ENCODE results near the gene CRADD.

Gene CRADD

GRCh38 chr12:93812626-93813025 is 135.5 kb downstream of the CRADD start:
- Histone ChIP-seq H3K4me3 (ENCODE audit: low read depth, low read length) (no peak overlapping the region), H3K36me3 (ENCODE audit: control insufficient read depth, insufficient read depth, low read length) (no peaks in the 10 kb centered on the region), H3K79me2 (peaks cover 24% of the 10 kb centered on the region), H3K4me2 (ENCODE audit: low read length) (no peak overlapping the region), H3K9me3 (ENCODE audit: control insufficient read depth, low read length) (no peaks in the 10 kb centered on the region), H2AFZ (no peak overlapping the region), H3K4me1 (peaks cover 26% of the 10 kb centered on the region), H3K27me3 (ENCODE audit: control insufficient read depth, insufficient read depth, low read length) (no peaks in the 10 kb centered on the region), H3K27ac (no peak overlapping the region), H3K9ac (no peak overlapping the region)
- TF ChIP-seq CTCF (IDR thresholded peaks at IDR 0.05): no peak

- Histone ChIP-seq H3K79me2 (peaks cover 29% of the 10 kb centered on the region), H3K4me3 (ENCODE audit: low read depth, low read length) (no peak overlapping the region), H2AFZ (peak overlapping the region; percentile 75), H3K9me3 (ENCODE audit: control insufficient read depth, low read length) (no peaks in the 10 kb centered on the region), H3K9ac (no peak overlapping the region), H3K27ac (peak overlapping the region; percentile 83), H3K4me1 (peaks cover 25% of the 10 kb centered on the region), H3K36me3 (ENCODE audit: control insufficient read depth, insufficient read depth, low read length) (no peaks in the 10 kb centered on the region), H3K4me2 (ENCODE audit: low read length) (peak overlapping the region; percentile 8), H3K27me3 (ENCODE audit: control insufficient read depth, insufficient read depth, low read length) (no peaks in the 10 kb centered on the region)
- TF ChIP-seq CTCF (IDR thresholded peaks at IDR 0.05): no peak
These were observed 136.0 kb downstream of the CRADD start for GRCh38 chr12:93813186-93813585.

- peak overlapping the region; percentile 83 for H3K27ac ChIP-seq
- no peak overlapping the region for H3K4me3 ChIP-seq (ENCODE audit: low read depth, low read length)
- peak overlapping the region; percentile 4 for H3K4me2 ChIP-seq (ENCODE audit: low read length)
- H3K79me2 ChIP-seq: peaks cover 38% of the 10 kb centered on the region
- H3K27me3 ChIP-seq (ENCODE audit: control insufficient read depth, insufficient read depth, low read length): no peaks in the 10 kb centered on the region
- peak; percentile 9 for TF ChIP-seq CTCF (IDR thresholded peaks at IDR 0.05)
- H3K36me3 ChIP-seq (ENCODE audit: control insufficient read depth, insufficient read depth, low read length): no peaks in the 10 kb centered on the region
- H2AFZ ChIP-seq: peak overlapping the region; percentile 75
- peaks cover 30% of the 10 kb centered on the region for H3K4me1 ChIP-seq
- peak overlapping the region; percentile 2 for H3K9ac ChIP-seq
- H3K9me3 ChIP-seq (ENCODE audit: control insufficient read depth, low read length): no peaks in the 10 kb centered on the region
These were observed 137.0 kb downstream of the CRADD start for GRCh38 chr12:93813972-93814821.

DNA sequence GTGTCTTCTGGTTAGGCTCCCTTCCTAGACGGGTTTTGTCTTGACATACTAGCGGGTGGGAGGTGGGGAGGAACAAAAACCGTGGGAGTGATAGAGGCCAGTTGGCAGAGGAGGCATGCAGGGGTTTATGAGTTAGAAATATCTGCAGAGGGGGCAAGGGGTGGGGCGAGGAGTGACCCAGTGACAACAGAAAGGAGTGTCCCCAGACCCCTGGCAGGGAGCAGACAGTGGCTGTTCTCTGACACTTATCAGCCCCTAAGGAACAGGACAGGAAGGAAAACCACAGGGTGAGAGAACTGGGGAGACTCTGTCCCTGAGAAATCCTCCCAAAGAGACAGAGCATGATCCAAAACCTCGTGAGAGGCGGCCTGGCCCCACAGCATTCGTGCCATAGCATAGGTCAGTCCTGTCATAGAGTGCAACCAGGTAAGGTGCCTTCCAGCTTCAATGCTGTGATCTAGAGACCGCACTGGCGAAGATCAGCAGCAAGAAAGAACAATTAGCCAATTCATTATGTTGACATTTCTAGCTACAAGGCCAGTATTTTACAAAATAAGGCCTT is 141.4 kb downstream of the CRADD start:
- no peak for TF ChIP-seq CTCF (IDR thresholded peaks at IDR 0.05)
- peak overlapping the region; percentile 25 for H3K27ac ChIP-seq
- H3K4me3 ChIP-seq (ENCODE audit: low read depth, low read length): no peak overlapping the region
- H3K4me1 ChIP-seq: peaks cover 21% of the 10 kb centered on the region
- no peak overlapping the region for H2AFZ ChIP-seq
- H3K27me3 ChIP-seq (ENCODE audit: control insufficient read depth, insufficient read depth, low read length): no peaks in the 10 kb centered on the region
- H3K79me2 ChIP-seq: peaks cover 43% of the 10 kb centered on the region
- H3K4me2 ChIP-seq (ENCODE audit: low read length): no peak overlapping the region
- H3K36me3 ChIP-seq (ENCODE audit: control insufficient read depth, insufficient read depth, low read length): no peaks in the 10 kb centered on the region
- no peak overlapping the region for H3K9ac ChIP-seq
- H3K9me3 ChIP-seq (ENCODE audit: control insufficient read depth, low read length): no peaks in the 10 kb centered on the region

Data from parathyroid adenoma (tissue), 2 donors.